Amniotic epithelial cell (primary cell): ENCODE data around the gene CAPN11.
A peak's percentile ranks its signal among the peaks of the same experiment; 100 is the strongest.
"Not testable (repeated sequence)": the region's sequence is repeated elsewhere in the genome, so short reads cannot be mapped to it uniquely, and the experiment has no call there.

ENCODE experiments used
- DNase-seq: peaks from one replicate; pipeline ENCODE4 v3.0.0-alpha.2; 2010; ENCODE audit warnings: low read depth

The CAPN11 gene

DNA sequence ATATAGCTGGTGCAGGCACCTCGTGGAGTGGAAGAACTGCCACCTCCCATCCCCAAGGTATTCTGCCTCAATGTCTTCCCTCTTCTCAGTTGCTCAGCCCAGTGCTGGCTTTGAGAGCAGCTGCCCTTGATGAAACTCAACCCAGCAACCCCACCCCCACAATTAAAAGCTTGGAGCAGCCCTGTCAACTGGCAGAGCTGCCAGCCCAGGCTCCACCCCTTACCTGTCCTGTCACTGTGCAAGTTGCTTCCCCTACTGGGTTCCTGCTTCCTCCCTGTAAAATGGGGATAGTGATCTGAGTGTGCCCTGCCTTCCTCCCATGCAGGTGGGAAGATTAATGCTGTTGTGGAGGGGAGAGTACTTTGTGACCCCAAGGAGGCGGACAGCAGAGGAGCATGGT is 26.7 kb upstream of the CAPN11 start:
- DNase-seq = no peak

DNA sequence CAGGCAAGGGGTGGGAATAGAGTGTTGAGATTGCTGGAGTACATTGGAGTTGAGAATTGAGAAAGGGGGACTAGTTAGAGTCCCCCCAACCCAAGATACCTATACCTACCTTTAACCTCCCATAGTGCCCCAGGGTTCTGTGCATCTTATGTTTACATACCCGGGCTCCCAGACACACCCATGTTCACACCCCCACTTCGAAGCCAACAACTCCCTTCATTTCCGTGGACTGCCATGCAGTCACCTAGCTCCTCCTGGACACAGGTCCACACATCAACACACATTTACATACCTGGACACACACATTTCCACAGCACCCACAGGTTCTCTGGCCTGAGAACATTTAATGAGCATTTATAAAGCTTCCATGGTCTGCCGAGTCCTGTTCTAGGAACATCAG is 26.1 kb upstream of the CAPN11 start:
- DNase-seq = no peak

DNA sequence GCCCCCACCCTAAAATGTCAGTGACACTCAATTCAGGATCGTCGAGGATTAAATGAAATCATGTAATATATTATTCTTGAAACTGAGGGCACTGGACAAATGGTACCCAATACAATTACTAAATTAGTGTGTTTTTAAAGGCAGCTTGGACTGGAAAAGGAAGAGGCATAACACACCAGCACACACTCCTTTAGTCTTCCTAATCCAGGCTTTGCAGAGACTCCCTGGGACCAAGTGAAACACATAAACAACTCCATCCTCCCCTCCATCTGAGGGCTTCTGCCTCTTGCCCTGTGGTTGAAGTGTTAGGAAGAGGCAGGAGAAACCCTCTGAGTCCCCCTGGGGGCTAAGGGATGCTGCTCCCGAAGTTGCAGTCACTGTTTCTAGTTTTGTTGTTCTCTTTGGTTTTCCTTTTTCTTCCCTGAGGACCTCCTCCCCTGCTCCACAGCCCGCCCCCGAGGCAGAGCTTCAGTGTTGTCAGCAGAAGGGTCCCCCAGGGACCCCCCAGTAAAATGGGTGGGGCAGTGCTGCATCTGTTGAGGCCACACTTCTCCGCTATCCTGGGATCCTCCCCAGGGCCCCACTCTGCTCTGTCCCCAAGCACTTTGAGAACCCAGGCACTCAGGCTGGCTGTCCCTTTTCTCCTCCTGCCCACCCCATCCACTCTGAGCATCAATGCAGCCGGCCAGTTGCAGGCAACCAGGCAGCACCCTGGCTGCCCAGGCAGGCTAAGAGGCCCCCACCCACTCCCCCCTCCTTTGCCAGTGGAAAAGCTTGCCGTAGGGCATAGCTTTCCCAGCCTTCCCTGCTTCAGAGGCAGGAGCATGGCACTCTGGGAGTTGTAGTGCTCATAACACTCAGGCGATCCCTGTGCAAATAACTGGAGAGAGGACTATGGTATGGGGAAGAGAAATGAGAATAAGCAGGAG is 25.4 kb upstream of the CAPN11 start:
- peak; percentile 59 for DNase-seq

DNA sequence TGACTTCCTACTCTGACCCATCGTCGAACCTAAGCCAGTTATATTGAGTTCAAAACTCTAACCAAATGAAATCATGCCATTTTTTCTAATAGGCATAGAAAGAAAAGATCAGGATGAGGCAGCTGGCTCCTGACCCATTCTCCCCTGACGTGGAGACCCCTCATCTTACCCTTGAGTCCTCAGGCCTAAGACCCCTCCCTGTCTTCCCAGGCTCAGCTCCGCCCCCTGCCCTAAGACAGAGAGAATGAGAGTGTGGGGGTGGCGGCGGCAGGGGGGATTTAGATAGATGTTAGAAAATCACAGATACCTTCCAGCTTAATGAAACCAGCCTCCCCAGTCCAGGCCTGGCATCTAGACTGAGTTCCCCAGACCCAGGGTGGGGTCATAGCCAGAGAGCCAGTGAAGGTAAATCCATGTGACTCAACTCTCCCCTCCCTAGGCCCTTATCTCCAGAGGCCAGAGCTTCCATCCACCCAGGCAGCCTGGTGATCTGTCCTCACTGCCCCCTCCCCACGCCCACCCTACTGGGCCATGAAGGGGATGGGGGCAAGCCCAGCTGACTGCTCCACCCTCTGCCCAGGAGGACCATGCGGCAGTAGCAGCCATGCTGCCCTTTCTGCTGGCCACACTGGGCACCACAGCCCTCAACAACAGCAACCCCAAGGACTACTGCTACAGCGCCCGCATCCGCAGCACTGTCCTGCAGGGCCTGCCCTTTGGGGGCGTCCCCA is 24.5 kb upstream of the CAPN11 start:
- no peak for DNase-seq

DNA sequence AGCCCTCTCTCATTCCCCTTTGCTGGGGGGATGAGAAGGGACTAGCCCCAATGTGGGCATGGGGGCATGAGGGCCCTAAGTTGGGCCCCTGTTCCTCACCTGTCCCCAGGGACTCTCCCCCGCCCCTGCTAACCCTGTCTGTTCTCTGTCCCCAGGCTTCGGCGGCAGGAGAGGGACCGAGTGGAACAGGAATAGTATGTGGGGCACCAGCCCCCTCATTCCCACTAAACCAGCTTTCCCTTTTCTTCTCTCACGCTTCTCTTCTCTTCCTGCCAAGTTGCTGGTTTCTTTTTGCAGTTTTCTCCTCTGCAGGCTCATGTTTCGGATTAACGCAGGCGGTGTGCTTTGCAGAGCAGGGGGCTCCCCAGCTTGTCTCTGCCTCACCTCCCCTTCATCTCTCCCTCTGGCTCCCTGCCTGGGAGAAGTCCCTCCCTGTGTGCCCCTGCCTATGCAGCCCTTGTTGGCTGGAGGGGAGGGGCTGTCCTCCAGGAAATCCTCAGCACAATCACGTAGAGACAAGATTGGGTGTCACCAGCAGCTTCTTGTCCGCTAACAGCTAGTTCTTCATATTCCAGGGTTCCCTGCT is 23.4 kb upstream of the CAPN11 start:
- DNase-seq = no peak

DNA sequence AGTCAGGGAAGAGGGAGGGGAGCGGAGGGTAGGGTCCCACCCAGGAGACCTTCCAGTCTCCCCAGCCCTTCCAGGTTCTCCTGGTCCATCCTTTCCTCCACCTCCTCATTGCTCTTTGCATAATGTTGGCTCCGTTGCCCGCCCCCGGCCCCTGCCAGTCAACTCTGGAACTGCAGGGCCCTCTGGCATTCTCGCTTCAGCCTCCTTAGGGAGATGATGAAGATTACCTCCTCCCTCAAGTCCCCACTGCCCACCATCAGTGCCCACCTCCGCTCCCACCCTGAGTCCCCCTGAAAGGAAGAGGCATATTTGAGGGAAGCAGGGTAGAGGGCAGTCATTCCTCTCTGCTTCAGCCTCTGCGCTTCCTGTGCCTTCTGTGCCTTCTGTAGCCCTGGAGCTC is 22.7 kb upstream of the CAPN11 start:
- no peak for DNase-seq

DNA sequence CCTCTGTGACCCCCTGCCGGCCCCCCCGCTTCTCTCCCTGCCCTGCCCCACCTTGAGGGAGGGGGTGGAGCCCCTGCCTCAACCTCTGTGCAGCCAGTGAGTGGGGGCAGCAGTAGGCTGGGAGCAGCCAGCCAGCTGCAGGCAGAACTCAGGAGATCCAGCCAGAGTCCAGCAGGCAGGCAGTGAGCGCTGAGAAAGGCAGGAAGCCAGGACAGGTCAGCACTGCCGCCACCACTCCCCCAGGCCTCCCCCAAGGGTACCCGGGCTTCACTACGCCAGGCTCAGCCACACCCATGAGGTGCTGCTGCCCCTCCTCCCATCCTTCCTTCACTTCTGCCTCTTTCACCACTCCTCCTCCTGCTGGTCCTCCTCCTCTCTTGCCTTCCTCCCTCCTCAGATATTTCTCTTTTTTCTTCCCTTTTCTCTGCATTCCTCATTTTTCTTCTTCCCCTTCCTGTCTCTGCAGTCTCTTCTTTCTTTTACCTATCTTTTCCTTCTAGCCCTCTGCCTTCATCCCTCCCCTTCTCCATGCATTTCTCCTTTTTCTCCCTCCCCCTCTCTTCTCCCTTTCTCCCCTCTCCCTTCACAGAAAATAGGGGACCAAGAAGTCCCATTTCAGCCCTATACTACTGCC is 19.8 kb upstream of the CAPN11 start:
- DNase-seq = no peak

DNA sequence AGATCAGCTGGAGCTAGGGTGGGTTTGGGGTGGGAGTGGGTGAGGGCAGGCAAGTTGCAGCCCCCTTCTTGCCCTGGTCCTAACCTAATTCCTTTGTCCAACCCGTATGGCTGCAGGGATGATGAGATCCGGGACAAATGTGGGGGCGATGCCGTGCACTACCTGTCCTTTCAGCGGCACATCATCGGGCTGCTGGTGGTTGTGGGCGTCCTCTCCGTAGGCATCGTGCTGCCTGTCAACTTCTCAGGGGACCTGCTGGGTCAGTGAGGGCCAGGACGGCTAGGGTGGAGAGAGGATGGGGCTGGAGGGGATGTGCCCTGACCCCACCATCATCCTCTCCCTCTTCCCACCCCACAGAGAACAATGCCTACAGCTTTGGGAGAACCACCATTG is 19.3 kb upstream of the CAPN11 start:
- no peak for DNase-seq

DNA sequence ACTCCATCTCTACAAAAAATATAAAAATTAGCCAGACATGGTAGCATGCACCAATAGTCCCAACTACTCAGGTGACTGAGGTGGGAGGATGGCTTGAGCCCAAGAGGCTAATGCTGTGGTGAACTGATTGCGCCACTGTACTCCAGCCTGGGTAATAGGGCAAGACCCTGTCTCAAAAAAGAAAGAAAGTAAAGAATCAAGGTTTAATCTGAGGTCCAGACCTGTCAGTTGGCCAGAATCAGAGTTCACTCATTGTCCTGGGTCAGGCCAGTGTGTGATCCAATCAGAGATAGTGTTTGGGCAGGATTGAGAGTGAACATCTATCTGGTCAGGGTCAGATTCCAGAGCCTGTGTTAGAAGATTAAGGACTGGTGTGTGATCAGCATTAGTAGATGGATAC is 15.8 kb upstream of the CAPN11 start:
- peak; percentile 39 for DNase-seq

DNA sequence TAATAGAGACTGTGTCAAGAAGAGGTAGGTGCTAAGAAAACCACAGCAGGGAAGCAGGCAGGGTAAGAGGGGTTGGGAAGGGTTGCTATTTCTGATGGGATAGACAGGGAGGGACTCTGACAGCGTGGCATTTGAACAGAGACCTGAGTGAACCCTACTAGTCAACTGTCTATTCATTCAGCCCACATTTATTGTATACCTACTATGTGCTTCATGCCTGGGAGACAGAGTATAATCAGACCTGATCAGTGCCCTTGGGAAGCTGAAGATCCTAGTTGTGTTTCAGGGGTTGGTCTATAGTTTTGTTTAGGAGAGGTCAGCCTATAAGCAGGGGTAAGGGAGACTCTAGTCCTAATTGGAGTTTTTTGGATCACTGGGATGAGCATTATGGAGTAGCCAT is 14.9 kb upstream of the CAPN11 start:
- DNase-seq = no peak

DNA sequence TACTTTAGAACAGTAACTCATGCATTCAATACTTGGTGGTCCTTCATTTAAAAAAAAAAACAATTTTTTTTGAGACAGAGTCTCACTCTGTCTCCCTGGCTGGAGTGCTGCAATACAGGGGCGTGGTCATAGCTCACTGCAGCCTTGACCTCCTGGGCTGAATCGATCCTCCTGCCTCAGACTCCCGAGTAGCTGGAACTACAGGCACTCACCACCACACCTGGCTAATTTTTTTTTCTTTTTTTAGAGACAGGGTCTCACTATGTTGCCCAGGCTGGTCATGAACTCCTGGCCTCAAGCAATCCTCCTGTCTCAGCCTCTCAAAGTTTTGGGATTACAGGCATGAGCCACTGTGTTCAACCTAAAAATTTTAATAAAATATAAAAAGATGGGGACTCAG is 14.1 kb upstream of the CAPN11 start:
- DNase-seq = not testable (repeated sequence)

DNA sequence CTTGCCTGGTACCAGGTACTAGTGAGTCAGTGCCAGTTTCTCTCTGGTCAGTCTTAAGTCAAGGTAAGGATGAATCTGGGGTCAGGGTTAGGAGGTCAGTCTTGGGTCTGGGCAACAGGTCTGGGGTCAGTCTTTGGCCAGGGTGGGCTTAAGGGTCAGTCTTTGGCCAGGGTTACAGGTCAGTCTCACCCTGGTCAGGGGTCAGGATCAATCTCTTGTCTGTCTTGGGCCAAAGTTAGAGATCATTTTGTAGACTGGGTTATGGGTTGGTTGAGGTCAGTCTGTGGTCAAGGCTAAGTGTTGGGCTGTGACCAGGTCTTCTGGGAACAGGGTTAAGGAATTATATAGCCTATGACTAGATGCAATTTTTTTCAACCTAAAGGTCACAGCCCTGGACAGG is 12.8 kb upstream of the CAPN11 start:
- DNase-seq = no peak

DNA sequence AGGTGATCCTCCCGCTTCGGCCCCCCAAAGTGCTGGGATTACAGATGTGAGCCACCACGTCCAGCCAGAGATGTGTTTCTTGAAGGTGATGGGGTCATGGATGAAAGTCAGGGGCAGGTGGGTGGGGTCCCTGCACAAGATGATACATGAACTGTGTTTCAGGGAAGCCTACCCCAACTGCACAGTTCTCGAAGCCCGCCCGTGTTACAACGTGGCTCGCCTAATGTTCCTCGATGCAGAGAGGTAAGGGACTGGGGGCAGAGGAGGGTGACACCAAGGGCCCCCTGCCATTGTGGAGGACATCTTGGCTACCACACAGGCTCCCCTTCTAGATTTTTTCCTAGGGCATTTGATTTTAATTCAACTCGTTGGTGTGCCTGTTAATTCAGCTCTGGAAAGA is 11.9 kb upstream of the CAPN11 start:
- DNase-seq = no peak

DNA sequence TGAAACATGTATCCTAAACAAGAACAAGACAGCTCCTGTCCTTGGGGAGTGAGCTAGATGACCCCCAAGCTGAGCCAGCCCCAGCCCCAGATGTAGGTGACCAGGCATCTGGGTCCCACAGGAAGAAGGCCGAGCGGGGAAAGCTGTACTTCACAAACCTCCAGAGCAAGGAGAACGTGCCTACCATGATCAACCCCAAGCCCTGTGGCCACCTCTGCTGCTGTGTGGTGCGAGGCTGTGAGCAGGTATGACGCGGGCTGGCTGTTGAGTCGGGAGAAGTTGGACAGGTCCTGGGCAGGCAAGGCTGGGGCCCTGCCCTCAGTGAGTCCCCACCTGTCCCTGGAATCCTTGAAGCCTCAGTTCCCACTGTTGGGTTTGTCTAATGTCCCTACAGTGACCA is 11.4 kb upstream of the CAPN11 start:
- no peak for DNase-seq

DNA sequence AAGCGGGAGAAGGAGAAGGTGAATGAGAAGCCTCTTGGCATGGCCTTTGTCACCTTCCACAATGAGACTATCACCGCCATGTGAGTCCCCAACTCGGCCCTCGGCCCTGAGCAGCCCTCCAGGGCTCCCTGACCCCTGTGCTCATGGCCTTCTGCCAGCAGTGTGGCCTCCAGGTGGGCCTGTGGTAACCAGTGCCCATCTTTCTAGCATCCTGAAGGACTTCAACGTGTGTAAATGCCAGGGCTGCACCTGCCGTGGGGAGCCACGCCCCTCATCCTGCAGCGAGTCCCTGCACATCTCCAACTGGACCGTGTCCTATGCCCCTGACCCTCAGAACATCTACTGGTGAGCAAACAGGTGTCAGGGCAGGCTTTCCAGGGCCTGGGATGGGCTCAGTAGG is 10.3 kb upstream of the CAPN11 start:
- DNase-seq = no peak

DNA sequence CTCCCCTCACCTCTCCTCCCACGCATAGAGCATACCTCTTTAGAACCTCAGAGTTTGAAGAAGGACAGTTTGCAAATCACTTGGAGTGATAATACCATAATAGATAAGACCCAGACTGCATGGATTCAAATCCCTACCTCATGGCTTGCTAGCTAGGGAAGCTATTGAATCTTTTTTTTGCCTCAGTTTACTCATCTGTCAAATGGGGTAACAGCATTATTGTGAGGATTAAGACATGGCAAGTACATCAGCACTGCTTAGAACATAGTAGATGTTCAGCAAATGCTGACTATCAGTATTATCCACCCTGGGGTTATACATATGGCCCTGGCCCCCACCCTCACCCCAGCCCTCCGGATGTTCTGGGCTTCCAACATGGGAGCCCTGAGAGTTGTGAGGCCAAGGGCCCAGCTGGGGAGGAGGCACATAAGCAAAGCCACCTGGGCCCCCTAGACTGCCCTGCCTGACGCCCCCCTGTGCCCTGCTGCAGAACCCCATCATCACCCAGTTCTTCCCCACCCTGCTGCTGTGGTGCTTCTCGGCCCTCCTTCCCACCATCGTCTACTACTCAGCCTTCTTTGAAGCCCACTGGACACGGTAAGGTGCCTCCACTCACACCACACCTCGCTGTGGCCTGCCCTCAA is 9.1 kb upstream of the CAPN11 start:
- no peak for DNase-seq

DNA sequence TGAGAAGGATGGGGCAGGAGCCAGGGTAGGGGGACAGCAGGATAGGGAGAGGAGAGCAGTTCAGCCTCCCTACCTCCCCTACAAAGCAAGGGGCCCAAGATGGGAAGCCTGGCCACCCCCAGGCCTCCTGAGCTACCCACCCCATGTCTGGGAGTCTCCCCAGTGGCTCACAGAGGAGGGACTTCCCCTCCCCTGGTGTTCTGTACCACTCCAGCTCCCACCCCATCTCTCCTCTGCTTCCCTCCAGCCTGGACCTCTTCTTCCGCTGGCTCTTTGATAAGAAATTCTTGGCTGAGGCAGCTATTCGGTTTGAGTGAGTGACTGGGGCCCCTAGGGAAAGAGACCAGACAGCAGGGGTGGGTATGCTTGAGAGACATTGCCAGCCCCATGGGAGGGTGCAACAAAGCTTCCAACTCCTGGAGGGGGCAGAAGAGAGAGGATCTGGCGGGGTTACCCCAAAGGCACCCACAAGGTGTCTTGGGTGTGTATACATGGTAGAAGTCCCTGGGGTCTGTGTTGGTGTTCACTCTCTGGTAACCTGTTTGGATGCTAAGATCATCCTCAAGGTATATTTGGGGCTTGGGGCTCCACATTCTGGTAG is 8.2 kb upstream of the CAPN11 start:
- DNase-seq = no peak

DNA sequence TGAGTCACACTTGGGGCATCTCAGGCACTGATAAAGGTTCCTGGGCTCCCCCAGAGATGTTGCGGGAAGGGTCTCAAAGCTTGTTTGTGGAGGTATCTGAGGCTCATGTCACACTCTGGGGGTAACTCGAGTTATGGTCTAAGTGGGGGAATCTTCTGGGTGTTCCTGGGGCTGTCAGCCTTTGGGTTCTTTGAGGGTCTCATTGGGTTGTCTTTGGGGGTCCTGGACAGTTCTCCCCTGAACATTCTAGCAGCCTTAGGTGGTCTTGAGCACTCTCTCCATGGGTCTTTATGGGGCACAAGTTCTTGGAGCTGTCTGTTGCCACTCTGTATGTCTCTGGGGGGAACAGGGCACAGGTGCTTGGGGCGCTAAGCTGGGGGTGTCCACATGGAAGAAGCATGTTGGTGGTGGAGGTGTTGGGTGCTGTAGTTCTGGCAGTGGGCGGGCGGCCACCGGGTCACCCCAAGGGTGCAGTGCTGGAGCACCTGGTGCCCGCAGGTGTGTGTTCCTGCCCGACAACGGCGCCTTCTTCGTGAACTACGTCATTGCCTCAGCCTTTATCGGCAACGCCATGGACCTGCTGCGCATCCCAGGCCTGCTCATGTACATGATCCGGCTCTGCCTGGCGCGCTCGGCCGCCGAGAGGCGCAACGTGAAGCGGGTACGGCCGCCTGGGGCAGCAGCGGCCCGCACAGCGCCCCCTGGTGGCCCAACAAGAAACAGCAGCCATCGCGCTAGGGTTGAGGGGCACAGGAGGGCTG is 7.1 kb upstream of the CAPN11 start:
- peak; percentile 58 for DNase-seq

DNA sequence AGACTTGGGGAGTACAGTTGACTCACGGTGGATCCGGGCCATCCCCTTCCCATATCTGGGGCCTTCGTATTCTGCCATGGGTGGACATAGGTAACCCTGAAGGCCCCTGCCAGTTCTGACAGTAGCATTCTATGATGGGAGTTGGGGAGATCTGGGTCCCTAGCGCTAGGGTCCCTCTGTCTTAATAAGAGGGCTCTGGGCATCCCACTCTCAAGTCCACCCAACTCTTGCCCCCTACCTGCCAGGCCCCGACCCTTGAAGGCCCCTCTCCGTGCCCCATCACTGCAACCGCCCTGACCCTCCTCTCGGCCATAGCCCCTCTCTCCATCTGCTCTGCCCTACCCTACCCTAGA is 6.5 kb upstream of the CAPN11 start:
- no peak for DNase-seq

DNA sequence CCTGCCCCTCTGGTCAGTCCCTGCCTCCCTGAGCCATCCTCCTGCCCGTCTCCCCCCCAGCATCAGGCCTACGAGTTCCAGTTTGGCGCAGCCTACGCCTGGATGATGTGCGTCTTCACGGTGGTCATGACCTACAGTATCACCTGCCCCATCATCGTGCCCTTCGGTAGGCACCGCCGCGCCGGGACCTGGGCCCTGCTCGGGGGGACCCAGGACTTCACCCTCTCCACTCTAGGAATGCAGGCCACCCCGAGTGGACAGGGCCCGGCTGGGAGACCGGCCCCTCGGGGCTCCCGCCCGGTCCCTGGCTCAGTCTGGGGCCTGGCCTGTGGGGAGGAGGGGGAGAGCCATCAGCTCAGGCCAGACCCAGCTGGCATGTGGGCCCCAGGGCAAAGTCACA is 6.1 kb upstream of the CAPN11 start:
- no peak for DNase-seq

DNA sequence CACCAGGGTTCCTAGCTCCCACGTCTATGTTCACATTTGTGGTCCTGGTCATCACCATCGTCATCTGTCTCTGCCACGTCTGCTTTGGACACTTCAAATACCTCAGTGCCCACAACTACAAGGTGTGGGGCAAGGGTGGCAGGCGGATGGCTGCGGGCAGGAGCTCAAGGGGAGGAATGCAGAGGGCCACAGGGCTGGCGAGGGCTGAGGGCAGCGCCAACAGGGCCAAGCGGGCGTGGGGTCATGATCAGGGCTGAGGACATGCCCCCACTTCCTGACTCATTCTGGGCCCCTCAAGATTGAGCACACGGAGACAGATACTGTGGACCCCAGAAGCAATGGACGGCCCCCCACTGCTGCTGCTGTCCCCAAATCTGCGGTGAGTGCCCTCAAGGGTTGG is 4.6 kb upstream of the CAPN11 start:
- DNase-seq = no peak
